HG03064 (cell line): Measurements from ENCODE around the gene COL20A1.
"Not testable (repeated sequence)": the region's sequence is repeated elsewhere in the genome, so short reads cannot be mapped to it uniquely, and the experiment has no call there.

Source experiments
- ATAC-seq: cut with Tn5 transposase; IDR thresholded peaks from one replicate; pipeline ENCODE4 v1.9.1; 2021; ENCODE audit warnings: low read depth; ENCODE audit not compliant: unreplicated experiment

COL20A1 gene

DNA sequence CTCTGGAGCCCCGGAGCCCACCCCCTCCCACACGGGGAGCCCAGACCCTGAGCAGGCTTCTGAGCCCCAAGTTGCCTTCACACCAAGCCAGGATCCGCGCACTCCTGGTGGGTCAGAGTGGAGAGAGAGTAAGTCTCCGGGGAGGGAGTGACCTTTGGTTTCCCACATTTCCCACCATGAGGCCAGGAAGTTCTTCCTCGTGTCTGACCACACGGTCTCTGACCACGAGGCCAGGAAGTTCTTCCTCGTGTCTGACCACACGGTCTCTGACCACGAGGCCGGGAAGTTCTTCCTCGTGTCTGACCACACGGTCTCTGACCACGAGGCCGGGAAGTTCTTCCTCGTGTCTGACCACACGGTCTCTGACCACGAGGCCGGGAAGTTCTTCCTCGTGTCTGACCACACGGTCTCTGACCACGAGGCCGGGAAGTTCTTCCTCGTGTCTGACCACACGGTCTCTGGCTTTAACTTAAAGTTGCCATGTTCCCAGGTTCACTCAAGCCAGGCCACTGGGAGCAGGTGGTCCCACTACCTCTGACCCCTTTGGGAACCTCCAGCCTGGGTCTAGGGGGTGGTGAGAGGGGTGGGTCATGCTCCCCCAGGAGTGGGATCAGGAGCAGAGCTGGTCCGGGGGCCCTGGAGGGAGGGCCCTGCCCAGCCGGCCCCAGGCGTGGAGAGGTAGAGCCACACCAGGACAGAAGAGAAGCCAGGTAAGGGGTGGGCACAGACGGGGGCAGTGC lies 13.1 kb downstream of the COL20A1 start:
- ATAC-seq = not testable (repeated sequence)

DNA sequence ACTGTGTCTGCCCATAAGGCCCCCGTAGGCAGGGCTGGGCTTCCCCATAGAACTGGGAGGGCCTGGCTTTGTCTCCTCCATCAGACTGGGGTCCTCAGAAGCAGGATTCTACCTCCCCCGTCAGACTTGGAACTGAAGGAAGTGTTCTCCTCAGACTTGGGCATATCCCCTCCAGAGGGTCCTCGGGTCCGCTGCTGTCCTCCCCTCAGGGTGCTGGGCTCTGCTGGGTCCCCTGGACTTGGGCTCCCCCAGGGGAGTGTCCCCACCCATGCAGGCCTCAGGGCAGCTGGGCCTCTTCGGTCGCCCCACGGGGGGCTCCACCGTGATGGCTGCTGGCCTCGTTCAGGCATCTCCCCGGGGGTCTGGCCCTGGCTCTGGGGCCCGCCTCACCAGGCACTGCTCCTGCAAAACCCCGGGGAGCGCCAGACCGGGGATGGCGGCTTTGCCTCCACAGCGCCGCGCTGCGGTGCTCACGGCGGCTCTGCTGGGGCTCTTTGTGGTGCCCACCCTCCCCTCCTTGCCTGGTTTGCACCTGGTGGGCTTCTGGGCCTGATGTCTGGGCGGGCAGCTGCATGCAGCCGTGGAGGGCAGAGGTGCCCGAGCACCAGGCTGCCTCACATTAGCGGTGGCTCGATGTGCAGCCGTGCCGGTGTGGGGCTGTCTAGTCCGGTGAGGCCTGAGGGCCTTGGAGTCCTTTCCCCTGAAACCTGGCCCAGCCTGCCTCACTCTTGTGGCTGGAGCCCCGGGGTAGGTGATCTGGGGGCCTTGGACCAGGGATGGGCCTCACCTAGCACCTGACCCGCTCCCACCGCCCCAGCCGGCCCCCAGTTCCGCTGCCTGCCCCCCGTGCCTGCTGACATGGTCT lies 13.9 kb downstream of the COL20A1 start:
- no peak for ATAC-seq

DNA sequence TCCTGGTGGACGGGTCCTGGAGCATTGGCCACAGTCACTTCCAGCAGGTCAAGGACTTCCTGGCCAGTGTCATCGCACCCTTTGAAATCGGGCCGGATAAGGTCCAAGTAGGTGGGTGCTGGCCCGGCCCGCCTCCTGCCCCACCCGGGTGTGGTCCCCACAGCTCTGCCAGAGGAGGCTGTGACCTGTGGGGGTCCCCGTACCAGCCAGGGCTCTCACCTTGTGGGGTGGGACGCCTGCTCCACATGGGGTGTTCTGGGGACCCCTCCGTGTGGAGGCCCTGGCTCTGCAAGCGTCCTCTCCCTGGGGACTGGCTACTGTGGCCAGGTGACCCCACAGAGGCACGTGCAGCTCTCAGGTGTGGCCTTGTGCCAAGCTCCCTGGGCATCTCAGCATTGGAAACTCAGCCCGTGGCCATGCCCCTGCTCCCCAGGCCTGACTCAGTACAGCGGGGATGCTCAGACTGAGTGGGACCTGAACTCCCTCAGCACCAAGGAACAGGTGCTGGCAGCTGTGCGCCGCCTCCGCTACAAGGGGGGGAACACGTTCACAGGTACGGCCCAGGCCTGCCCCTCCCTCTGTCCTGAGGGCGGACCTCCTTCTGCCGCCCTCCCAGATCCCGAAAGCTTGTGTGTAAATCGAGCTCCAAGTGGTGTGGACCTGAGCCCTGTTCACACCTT lies 14.7 kb downstream of the COL20A1 start:
- ATAC-seq = no peak

DNA sequence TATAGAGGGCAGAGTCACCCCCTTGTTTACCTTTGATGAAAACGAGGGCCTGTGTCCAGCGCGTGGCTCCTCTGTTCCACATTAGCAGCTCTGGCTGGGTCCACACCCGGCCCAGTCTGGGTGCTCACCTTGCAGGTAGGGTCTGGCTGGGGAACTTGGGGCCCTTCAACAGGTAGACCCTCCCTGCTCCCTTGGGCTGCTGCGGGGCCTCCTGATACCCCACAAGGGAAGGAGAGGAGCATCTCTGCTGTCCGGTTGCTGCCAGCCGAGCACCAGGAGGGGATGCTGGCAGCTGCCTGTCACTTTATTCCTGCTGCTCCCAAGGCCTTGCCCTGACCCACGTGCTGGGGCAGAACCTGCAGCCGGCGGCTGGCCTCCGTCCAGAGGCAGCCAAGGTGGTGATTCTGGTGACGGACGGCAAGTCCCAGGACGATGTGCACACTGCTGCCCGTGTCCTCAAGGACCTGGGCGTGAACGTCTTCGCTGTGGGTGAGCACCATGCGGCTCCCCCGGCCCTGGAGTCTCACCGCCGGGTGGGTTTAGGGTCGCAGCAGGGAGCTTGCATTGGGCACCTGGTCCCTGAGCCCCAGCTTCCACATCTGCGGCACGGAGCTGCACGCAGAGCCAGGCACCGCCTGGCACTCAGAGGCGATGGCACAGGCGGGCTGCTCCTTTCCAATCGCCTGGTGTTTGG lies 15.4 kb downstream of the COL20A1 start:
- no peak for ATAC-seq

DNA sequence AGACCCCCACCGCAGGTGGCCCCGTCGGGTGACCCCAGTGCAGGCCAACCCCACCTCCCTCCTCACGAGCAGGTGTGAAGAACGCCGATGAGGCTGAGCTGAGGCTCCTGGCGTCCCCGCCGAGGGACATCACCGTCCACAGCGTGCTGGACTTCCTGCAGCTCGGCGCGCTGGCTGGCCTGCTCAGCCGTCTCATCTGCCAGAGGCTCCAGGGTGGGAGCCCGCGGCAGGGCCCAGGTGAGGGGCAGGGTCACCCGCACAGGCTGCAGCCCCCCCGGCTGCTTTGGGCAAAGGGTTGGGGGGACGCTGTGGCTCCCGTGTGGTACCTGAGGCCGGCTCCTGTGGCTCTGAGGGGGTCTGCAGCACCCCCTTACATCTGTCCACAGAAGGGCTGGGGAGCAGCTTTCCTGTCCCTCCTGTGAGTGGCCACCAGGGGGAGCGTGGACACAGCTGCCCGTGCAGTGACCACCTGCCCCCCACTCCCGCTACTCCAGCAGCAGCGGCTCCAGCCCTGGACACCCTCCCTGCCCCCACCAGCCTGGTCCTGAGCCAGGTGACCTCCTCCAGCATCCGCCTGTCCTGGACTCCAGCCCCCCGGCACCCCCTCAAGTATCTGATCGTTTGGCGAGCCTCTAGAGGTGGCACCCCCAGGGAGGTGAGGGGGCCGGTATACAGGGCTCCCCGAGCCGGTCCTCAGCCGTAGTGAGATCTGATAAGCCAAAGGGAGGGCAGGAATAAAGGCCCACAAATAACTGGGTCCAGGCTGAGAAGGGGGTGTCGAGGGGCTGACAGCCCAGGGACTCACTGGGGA lies 16.5 kb downstream of the COL20A1 start:
- ATAC-seq = no peak

DNA sequence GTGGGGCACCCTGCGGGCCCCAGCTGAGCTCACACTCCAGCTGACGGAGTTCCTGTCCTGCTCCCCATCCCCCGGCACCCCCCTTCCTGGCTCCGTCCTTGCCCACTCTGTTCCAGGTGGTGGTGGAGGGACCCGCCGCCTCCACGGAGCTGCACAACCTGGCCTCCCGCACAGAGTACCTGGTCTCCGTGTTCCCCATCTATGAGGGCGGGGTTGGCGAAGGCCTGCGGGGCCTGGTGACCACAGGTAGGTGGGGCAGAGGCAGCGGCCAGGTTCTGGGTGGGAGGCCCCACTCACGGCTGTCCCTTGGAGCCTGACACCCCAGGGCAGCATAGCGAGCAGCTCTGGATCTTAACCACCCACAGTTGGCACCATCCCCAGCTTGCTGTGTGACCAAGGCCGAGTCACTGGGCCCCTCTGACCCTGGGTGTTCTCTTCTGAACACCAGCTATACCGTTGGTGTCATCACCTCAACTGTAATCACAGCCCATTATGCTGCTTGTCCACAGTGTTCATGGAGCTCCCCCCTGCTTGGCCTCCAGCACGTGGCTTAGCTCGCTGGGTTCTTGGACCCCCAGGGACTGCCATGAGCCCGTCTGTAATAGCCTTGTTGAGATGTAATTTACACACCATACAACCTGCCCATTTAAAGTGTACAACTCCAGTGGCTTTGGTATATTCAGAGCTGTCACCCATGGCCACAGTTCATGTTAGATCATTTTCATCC lies 17.4 kb downstream of the COL20A1 start:
- no peak for ATAC-seq

DNA sequence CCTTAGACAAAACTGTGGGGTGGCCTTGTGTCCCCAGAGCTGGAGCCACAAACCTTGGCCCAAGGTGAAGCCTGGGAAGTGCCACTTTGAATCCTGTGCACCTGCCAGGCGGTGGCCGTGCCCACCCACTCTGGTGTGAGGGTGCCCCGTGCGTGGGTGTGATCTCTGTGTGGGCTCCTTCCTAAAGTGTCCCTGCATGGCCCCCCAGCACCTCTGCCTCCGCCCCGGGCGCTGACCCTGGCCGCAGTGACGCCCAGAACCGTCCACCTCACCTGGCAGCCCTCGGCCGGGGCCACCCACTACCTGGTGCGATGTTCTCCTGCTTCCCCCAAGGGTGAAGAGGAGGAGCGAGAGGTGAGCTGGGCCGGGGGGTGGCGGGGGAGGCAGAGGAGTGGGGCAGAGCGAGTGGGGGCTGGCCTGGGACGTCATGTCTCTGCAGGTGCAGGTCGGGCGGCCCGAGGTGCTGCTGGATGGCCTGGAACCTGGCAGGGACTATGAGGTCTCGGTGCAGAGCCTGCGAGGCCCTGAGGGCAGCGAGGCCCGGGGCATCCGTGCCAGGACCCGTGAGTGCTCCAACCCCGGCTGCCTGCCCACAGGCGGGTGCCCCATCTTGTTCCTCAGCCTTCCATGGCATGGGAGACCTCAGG lies 18.3 kb downstream of the COL20A1 start:
- ATAC-seq = no peak

DNA sequence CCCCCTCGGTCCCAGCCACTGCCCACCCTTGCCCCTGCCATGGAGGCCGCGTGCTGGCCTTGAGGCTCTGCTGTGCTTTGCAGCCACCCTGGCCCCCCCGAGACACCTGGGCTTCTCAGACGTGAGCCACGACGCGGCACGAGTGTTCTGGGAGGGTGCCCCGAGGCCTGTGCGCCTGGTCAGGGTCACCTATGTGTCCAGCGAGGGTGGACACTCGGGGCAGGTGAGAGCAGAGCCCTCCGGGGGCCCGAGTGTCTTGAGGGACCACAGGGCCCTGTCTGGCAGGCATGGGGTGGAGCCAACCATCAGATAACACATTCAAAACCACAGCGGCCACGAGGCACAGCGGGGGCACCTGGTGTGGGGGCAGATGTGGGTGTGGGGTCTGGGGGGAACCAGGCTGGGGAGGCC lies 18.9 kb downstream of the COL20A1 start:
- no peak for ATAC-seq

DNA sequence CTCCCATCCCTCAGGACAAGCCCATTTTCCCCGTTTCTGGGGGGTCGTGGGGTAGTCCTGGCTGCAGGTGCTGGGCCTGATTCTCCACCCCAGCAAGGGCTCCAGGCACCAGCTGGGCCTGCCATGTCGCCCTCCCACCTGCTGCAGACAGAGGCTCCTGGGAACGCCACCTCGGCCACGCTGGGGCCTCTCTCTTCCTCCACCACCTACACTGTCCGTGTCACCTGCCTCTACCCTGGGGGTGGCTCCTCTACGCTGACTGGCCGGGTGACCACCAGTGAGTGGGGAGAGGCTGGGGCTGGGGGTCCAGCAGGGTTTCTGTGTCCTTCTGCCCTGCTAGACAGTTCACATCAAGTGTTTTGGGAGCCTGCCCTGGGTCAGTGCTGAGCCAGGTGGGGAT lies 19.3 kb downstream of the COL20A1 start:
- no peak for ATAC-seq

DNA sequence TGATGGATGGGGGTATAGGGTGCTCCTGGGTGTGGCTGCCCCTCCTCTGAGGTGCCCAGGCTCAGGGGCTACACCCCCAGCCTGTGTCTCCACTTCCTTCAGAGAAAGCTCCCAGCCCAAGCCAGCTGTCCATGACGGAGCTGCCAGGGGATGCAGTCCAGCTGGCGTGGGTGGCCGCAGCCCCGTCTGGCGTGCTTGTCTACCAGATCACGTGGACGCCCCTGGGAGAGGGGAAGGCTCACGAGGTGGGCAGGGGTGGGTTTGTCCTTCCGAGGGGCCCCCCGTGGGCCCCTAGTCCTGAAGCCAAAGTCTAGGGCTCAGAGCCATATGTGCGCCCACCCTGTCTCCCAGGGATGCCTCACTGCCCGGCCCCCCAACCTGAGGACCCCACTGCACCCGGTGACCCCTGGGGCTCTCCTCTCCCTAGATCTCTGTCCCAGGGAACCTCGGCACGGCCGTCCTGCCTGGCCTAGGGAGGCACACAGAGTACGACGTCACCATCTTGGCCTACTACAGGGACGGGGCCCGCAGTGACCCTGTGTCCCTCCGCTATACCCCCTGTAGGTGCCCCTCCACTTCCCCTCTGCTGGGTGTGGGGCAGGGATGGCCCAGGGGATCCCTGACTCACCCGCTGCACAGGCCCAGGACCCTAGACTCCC lies 19.8 kb downstream of the COL20A1 start:
- ATAC-seq = no peak

DNA sequence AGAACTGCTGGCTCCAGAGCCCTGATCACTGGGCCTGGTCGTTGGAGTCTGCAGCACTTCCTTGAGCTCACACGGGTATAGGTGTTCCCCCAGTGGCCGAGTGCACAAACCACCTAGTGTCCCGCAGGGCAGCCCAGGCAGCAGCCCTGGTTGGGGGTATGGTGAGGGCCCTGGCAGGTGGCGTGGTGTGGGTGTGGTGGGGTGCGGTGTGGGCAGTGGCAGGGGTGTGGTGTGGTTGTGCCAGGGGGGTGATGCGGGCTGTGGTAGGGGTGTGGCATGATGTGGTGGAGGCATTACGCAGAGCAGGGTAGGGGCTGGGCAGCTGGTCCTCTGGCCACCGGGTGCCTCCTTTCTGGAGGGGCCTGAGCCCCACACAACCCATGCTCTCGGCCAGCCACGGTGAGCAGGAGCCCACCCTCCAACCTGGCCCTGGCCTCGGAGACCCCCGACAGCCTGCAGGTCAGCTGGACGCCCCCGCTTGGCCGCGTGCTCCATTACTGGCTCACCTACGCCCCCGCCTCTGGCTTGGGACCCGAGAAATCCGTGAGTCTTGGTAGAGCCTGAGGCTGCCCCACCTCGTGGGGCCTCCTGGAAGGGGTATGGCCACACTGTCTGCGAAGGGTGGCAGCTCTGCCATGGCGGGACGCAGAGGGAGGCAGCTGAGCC lies 20.5 kb downstream of the COL20A1 start:
- no peak for ATAC-seq

DNA sequence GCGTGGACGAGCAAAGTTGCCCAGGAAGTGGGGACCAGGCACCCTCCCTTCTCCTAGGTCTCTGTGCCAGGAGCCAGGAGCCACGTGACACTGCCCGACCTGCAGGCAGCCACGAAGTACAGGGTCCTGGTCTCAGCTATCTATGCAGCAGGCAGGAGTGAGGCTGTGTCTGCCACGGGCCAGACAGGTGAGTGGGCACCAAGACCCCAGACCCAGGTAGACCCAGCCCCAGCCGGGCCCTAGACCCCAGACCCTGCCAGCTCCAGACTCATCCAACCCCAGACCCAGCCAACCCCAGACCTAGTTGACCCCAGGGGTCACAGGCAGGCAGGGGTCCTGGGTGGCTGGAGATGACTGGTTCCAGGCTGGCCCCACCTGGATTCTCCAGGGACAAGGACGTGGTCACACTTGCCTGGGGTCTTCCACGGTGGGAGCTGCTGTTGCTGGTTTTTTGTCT lies 21.1 kb downstream of the COL20A1 start:
- no peak for ATAC-seq

DNA sequence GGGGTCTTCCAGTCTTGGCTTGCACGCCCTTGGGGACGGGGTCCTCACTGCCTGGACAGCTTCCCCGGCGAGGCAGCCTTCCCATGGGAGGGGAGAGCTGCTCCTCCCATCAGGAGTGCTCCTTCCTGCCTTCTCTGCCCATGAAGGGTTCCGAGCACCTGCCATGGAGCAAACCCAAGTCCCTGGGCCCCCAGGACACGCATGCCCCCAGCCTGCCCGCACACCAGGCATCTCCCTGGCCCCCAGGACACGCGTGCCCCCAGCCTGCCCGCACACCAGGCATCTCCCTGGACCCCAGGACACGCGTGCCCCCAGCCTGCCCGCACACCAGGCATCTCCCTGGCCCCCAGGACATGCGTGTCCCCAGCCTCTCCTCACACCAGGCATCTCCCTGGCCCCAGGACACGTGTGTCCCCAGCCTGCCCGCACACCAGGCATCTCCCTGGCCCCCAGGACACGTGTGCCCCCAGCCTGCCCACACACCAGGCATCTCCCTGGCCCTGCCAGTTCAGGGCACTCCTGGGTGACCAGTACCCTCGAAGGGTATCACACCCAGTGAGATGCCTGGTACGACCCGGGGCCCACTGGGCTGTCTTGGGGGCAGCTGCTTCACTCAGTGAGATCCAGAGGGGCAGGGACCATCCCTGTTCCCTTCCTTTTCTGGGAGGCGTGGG lies 21.7 kb downstream of the COL20A1 start:
- no peak for ATAC-seq

DNA sequence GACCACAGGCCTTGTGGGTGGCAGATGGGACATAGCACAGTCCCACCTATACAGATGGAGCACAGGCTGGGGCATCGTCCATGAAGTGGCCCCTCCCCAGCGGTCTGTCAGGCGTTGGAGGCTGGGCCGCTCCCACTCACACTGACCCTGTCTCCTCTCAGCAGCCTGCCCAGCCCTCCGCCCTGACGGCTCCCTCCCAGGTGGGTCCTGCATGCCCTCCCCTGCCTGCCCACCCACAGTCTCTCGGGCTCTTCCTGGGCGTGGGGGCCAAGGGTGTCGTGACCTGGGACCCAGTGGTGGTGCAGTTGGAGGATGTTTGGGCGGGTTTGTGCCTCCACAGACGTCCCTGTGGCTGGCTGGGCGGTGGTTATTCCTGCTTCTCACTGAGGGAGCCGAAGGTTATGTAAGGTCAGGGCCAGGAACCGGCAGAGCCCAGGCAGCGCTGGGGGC lies 22.3 kb downstream of the COL20A1 start:
- ATAC-seq = no peak

DNA sequence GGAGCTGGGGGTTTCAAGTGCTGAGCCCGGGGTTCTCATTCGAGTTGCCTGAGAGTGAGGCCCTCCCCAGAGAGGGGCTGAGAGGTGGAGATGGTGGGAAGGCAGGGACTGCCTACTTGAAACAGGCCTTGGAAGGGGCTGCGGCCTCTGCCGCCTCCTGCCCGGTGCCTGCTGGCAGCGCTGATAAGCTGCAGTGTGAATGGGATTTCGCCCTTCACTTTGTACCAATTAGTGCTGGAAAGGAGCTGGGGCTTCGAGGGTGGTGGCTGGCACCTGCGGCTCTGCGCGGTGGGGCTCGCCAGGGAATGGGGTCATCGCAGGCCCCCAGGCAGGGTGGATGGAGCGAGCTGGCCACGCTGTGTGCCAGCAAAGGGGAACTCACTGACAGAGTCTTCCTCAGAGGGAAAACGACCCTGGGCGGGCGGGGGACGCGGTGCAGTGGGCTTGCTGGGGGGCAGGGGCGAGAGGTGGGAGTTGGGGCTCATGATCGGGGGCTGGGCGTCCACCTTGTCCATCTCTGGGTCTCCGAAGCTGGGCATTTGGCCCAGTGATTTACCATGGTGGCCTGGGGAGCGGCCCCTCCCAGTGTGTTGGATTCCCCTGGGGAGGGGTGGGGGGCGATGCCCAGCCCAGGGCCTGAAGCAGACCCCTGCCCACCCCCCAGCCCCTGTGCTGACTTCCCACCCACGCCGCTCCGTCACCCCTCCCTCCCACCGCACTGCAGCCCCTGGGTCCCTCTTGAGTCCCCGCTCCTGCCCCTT lies 22.9 kb downstream of the COL20A1 start:
- ATAC-seq = no peak

DNA sequence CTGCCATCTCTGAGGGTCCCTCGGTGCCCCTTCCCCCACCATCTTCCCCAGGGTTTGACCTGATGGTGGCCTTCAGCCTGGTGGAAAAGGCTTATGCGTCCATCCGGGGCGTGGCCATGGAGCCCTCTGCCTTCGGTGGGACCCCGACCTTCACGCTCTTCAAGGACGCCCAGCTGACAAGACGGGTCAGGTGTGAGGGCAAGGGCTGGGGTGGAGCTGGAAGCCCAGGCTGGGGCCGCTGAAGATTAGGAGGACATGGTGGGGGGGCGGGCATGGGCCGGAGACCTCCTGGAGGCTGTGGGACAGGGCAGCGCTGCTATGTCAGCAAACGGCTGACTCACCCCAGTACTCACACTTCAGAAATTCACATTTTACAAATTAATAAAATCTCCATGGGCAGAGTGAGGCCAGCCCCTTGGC lies 23.5 kb downstream of the COL20A1 start:
- ATAC-seq = no peak
